GM18861 (cell line): ENCODE results near the gene CLDN9.
A peak's percentile ranks its signal among the peaks of the same experiment; 100 is the strongest.

Source experiments
- ATAC-seq: cut with Tn5 transposase; IDR thresholded peaks from one replicate; pipeline ENCODE4 v1.9.1; 2021; ENCODE audit not compliant: unreplicated experiment

The CLDN9 gene

GRCh38 chr16:3015865-3016521 lies 3.3 kb downstream of the CLDN9 start:
- ATAC-seq: no peak

GRCh38 chr16:3017344-3017743 lies 4.6 kb downstream of the CLDN9 start:
- no peak for ATAC-seq

GRCh38 chr16:3017794-3018506 lies 5.2 kb downstream of the CLDN9 start, which contains the start of gene CLDN6:
Gene CLDN6, minus strand, starts transcription at chr16:3018183. Its CDS starts 2,162 bp downstream, at chr16:3016021.
- ATAC-seq: no peak

- ATAC-seq: no peak
Observed at GRCh38 chr16:3019594-3020246, 7.0 kb downstream of the CLDN9 start.

- no peak for ATAC-seq
Observed at GRCh38 chr16:3020247-3020603, 7.5 kb downstream of the CLDN9 start, which contains the start of gene TNFRSF12A. Gene TNFRSF12A, plus strand, starts transcription at chr16:3020368. Its CDS starts 30 bp downstream, at chr16:3020398.

- no peak for ATAC-seq
Observed at GRCh38 chr16:3020604-3021448, 8.1 kb downstream of the CLDN9 start.

GRCh38 chr16:3021449-3022207 lies 8.9 kb downstream of the CLDN9 start:
- no peak for ATAC-seq

GRCh38 chr16:3022208-3022683 lies 9.5 kb downstream of the CLDN9 start:
- no peak for ATAC-seq

- no peak for ATAC-seq
Observed at GRCh38 chr16:3022684-3023414, 10.1 kb downstream of the CLDN9 start.

- ATAC-seq: no peak
Observed at GRCh38 chr16:3023415-3023668, 10.6 kb downstream of the CLDN9 start.

GRCh38 chr16:3023669-3024478 lies 11.2 kb downstream of the CLDN9 start, which contains the start of the genes HCFC1R1 and THOC6:
Gene HCFC1R1, minus strand, starts transcription at chr16:3023942. Its CDS starts 1 bp downstream, at chr16:3023941.
Gene THOC6, plus strand, starts transcription at chr16:3024035. Its CDS starts 292 bp downstream, at chr16:3024327.
- peak; percentile 61 for ATAC-seq

GRCh38 chr16:3025032-3026002 lies 12.6 kb downstream of the CLDN9 start:
- no peak for ATAC-seq

- ATAC-seq: no peak
Observed at GRCh38 chr16:3026003-3026378, 13.3 kb downstream of the CLDN9 start.

GRCh38 chr16:3026609-3027488 lies 14.1 kb downstream of the CLDN9 start:
- no peak for ATAC-seq

- no peak for ATAC-seq
Observed at GRCh38 chr16:3027489-3027795, 14.7 kb downstream of the CLDN9 start.

GRCh38 chr16:3027983-3028715 lies 15.4 kb downstream of the CLDN9 start:
- no peak for ATAC-seq
